DLD1 (cell line): Measurements from ENCODE around the gene CRB3.
"Not testable (repeated sequence)": the region's sequence is repeated elsewhere in the genome, so short reads cannot be mapped to it uniquely, and the experiment has no call there.

ENCODE experiments used
- in situ Hi-C: cut with HindIII; loops from 2 replicates; pipeline ENCODE4 v1.10.0; 2017; ENCODE audit warnings: low sequenced_read_pairs

CRB3 gene

GRCh38 chr19:6490134-6490533 is 26.1 kb downstream of the CRB3 start:
- in situ Hi-C loops, result no loop called here

GRCh38 chr19:6491802-6492592 is 27.9 kb downstream of the CRB3 start:
- in situ Hi-C loops, result no loop called here

GRCh38 chr19:6494438-6495036 is 30.5 kb downstream of the CRB3 start:
- in situ Hi-C loops, result no loop called here

GRCh38 chr19:6495947-6496346 is 31.9 kb downstream of the CRB3 start:
- in situ Hi-C loops, result no loop called here

- in situ Hi-C loops, result no loop called here
These were observed 34.4 kb downstream of the CRB3 start for GRCh38 chr19:6498294-6499036.

- in situ Hi-C loops, result no loop called here
These were observed 35.1 kb downstream of the CRB3 start for GRCh38 chr19:6499052-6499790.

GRCh38 chr19:6500837-6501739 is 37.0 kb downstream of the CRB3 start:
- in situ Hi-C loops, result no loop called here

GRCh38 chr19:6501740-6502648 is 37.9 kb downstream of the CRB3 start, which contains the start of gene TUBB4A:
TUBB4A (minus strand) TSS chr19:6502309; CDS start chr19:6502212, 97 bp downstream.
- in situ Hi-C loops, result no loop called here

GRCh38 chr19:6503407-6504201 is 39.5 kb downstream of the CRB3 start:
- in situ Hi-C loops, result no loop called here

GRCh38 chr19:6508028-6508771 is 44.1 kb downstream of the CRB3 start:
- in situ Hi-C loops, result not testable (repeated sequence)

- in situ Hi-C loops, result no loop called here
These were observed 45.3 kb downstream of the CRB3 start for GRCh38 chr19:6509118-6509971.

- in situ Hi-C loops, result no loop called here
These were observed 46.5 kb downstream of the CRB3 start for GRCh38 chr19:6510618-6511017.

GRCh38 chr19:6514089-6514488 is 50.0 kb downstream of the CRB3 start:
- in situ Hi-C loops, result no loop called here

- in situ Hi-C loops, result no loop called here
These were observed 51.0 kb downstream of the CRB3 start for GRCh38 chr19:6514926-6515544.

- in situ Hi-C loops, result no loop called here
These were observed 52.1 kb downstream of the CRB3 start for GRCh38 chr19:6516018-6516658.
